Effector memory CD8-positive, alpha-beta T cell (primary cell): Measurements from ENCODE around the gene PTAFR.

ENCODE experiments used
- ATAC-seq: fragments of 150-1000 bp; cut with Tn5 transposase; replicated peaks from 2 replicates; pipeline ENCODE4 v1.10.0; 2021; ENCODE audit warnings: mild to moderate bottlenecking, moderate library complexity
- DNase-seq, 3 experiments: peaks; one replicate each; pipeline ENCODE4 v3.0.0; 2021
- H3K27ac Mint-ChIP-seq, 2 donors: one replicate each; pipeline ENCODE4 v1.8.0; 2022; ENCODE audit warnings: mild to moderate bottlenecking in 2 of 2, mixed read lengths in 2 of 2, moderate library complexity in 2 of 2
- H3K27me3 Mint-ChIP-seq, 2 donors: one replicate each; pipeline ENCODE4 v1.8.0; 2022; ENCODE audit warnings: mixed read lengths in 2 of 2
- H3K36me3 Mint-ChIP-seq: one replicate; pipeline ENCODE4 v1.8.0; 2022; ENCODE audit warnings: mild to moderate bottlenecking, moderate library complexity, mixed read lengths; ENCODE audit not compliant: insufficient read depth
- H3K4me1 Mint-ChIP-seq, 2 donors: one replicate each; pipeline ENCODE4 v1.8.0; 2022; ENCODE audit warnings: low read depth in 2 of 2, mixed read lengths in 2 of 2
- H3K4me3 Mint-ChIP-seq, 2 donors: one replicate each; pipeline ENCODE4 v1.8.0; 2022; ENCODE audit warnings: mild to moderate bottlenecking in 2 of 2, mixed read lengths in 2 of 2, moderate library complexity in 2 of 2
- H3K9me3 Mint-ChIP-seq, 2 donors: one replicate each; pipeline ENCODE4 v1.8.0; 2022; ENCODE audit warnings: mixed read lengths in 2 of 2

Gene PTAFR

DNA sequence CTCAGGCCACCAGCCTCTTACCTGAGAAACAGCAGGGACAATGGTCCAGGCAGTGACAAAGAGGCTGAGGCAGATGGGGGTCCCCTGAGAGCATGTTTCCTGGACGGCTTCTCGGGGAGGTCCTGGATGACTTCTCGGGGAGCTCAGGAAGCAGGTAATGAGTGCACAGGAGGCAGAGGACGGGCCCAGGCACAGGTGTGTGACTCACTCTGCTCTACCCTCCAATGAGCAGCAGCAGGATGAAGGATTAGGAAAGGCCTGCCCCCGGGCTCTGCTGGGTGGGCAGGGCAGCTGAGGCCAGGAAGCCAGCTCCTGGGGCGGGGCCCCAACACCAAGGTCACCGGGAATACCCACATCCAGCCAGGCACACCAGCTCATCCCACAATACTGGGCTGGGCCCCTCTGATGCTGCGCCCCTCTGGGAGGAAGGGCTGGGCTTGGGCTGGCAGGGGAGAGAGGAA is 17.2 kb upstream of the PTAFR start:
- peaks cover 10% of the 10 kb centered on the region for H3K36me3 Mint-ChIP-seq
- H3K4me3 Mint-ChIP-seq: no peak overlapping the region
- peak overlapping the region in 1 of 2 donors; percentile 36 for H3K27ac Mint-ChIP-seq
- DNase-seq: no peak
- peaks cover 0 to 1% of the 10 kb centered on the region in 2 donors for H3K9me3 Mint-ChIP-seq
- no peaks in the 10 kb centered on the region for H3K27me3 Mint-ChIP-seq
- no peak for ATAC-seq
- H3K4me1 Mint-ChIP-seq: peaks cover 13 to 28% of the 10 kb centered on the region in 2 donors

DNA sequence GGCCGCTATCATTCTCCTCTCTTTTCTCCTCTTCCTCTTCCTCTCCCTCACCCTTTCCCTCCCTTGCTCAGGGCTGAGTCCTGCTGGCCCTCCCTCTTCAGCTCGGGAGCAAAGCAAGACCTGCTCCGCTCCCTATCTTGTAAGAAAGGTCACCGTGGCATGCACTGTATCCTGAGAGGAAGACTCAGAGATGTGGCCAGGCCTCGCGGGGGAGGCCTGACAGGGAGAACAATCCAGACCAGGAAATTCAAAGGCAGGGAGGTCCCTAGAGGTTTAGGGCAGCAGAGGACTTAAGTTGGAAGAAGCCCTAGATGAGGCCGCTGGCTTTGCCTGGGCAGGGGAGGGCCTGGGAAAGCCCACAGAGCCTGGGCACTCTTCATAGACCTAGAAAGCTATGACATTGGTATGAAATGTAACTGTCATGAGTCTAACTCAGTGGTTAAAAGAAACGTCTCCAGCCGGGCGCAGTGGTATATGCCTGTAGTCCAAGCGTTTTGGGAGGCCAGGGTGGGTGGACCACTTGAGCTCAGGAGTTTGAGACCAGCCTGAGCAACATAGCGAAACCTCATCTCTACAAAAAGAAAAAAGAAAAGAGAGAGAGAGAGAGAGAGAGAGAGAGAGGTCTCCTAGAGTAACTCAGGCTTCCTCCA is 14.6 kb upstream of the PTAFR start:
- no peak for ATAC-seq
- H3K4me1 Mint-ChIP-seq: peaks cover 0 to 15% of the 10 kb centered on the region in 2 donors
- no peaks in the 10 kb centered on the region for H3K27me3 Mint-ChIP-seq
- H3K9me3 Mint-ChIP-seq: no peaks in the 10 kb centered on the region
- H3K36me3 Mint-ChIP-seq: no peaks in the 10 kb centered on the region
- DNase-seq: no peak
- no peak overlapping the region for H3K4me3 Mint-ChIP-seq
- no peak overlapping the region for H3K27ac Mint-ChIP-seq

GRCh38 chr1:28190337-28190979 is 14.0 kb upstream of the PTAFR start:
- ATAC-seq: no peak
- Mint-ChIP-seq H3K9me3 (no peaks in the 10 kb centered on the region), H3K27me3 (no peaks in the 10 kb centered on the region), H3K4me1 (peaks cover 0 to 15% of the 10 kb centered on the region in 2 donors), H3K27ac (no peak overlapping the region), H3K36me3 (no peaks in the 10 kb centered on the region), H3K4me3 (no peak overlapping the region)
- DNase-seq: no peak

GRCh38 chr1:28185071-28185470 is 8.6 kb upstream of the PTAFR start:
- no peaks in the 10 kb centered on the region for H3K36me3 Mint-ChIP-seq
- ATAC-seq (no peak), DNase-seq (no peak)
- no peak overlapping the region for H3K27ac Mint-ChIP-seq
- no peak overlapping the region for H3K4me3 Mint-ChIP-seq
- no peaks in the 10 kb centered on the region for H3K27me3 Mint-ChIP-seq
- peaks cover 8 to 11% of the 10 kb centered on the region in 2 donors for H3K4me1 Mint-ChIP-seq
- H3K9me3 Mint-ChIP-seq: no peaks in the 10 kb centered on the region

- Mint-ChIP-seq H3K27ac (peak overlapping the region in 1 of 2 donors; percentile 1), H3K4me3 (no peak overlapping the region), H3K4me1 (peaks cover 11% of the 10 kb centered on the region in 2 donors), H3K27me3 (no peaks in the 10 kb centered on the region), H3K9me3 (no peaks in the 10 kb centered on the region), H3K36me3 (no peaks in the 10 kb centered on the region)
- ATAC-seq (no peak), DNase-seq (no peak)
These were observed 4.1 kb upstream of the PTAFR start for GRCh38 chr1:28180306-28181305.

DNA sequence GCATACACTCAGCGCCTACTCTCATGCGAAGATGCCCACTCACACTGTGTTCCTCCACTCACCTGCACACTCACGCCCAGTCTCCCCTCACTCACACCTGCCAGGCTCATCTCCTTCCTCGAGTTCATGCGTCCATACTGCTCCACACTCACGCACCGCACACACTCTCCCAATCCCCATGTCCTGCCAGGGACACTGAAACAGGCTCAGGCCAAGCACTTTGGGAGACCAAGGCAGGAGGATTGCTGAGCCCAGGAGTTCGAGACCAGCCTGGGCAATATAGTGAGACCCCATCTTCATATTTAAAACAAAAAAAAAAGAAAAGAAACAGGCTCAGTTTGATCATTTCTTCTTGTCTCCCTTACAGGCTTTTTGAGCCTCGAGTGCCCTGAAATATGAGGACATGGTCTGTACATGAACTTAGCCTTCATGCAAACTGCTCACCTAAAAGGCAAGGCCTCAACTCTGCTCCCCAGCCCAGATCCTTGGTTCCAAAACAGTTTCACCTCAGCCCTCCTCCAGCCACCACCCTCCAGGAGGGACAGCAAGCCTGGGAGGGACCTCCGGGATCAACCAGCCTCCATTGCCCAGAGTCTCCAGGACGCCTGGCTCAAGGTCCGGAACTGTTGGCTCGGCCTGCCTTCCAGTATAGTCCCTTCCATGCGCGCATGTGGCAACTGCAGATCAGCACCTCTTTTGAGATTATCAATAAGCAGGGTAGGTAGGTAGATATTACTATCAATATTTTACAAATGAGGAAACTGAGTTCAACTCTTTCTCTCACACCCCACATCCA is 2.4 kb upstream of the PTAFR start:
- H3K27me3 Mint-ChIP-seq: no peaks in the 10 kb centered on the region
- H3K4me1 Mint-ChIP-seq: peaks cover 13 to 14% of the 10 kb centered on the region in 2 donors
- DNase-seq (no peak), ATAC-seq (no peak)
- H3K36me3 Mint-ChIP-seq: peaks cover 3% of the 10 kb centered on the region
- H3K27ac Mint-ChIP-seq: no peak overlapping the region
- H3K4me3 Mint-ChIP-seq: no peak overlapping the region
- no peaks in the 10 kb centered on the region for H3K9me3 Mint-ChIP-seq

- Mint-ChIP-seq H3K4me3 (no peak overlapping the region), H3K27ac (peak overlapping the region in 1 of 2 donors; percentile 26), H3K9me3 (no peaks in the 10 kb centered on the region), H3K36me3 (peaks cover 7% of the 10 kb centered on the region), H3K4me1 (peaks cover 35 to 38% of the 10 kb centered on the region in 2 donors), H3K27me3 (no peaks in the 10 kb centered on the region)
- DNase-seq (no peak), ATAC-seq (no peak)
These were observed 470 bp downstream of the PTAFR start for GRCh38 chr1:28175955-28176485.

DNA sequence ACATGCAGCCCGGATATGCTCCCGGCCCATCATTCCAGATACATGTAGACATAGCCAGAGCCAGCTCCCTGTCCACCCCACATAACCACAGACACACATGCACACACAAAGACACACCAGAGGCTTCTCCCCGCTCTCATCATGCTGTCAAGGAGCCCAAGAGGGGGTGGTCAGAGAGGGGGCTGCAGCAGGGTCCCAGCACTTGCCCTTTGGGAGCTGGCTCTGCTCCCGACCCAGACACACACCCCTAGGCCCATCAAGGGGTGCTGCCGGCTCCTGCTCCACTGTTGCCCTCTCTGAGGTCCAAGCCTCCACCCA is 2.6 kb downstream of the PTAFR start:
- DNase-seq: no peak
- no peaks in the 10 kb centered on the region for H3K9me3 Mint-ChIP-seq
- ATAC-seq: no peak
- peaks cover 38 to 43% of the 10 kb centered on the region in 2 donors for H3K4me1 Mint-ChIP-seq
- H3K27me3 Mint-ChIP-seq: no peaks in the 10 kb centered on the region
- H3K36me3 Mint-ChIP-seq: peaks cover 8% of the 10 kb centered on the region
- H3K27ac Mint-ChIP-seq: peak overlapping the region; percentile 12 to 35
- H3K4me3 Mint-ChIP-seq: peak overlapping the region; percentile 57 to 80

GRCh38 chr1:28173151-28173979 is 3.1 kb downstream of the PTAFR start:
- DNase-seq: no peak

GRCh38 chr1:28172713-28173150 is 3.8 kb downstream of the PTAFR start:
- peaks cover 42 to 47% of the 10 kb centered on the region in 2 donors for H3K4me1 Mint-ChIP-seq
- H3K4me3 Mint-ChIP-seq: peak overlapping the region; percentile 80 to 84
- peaks cover 12% of the 10 kb centered on the region for H3K36me3 Mint-ChIP-seq
- no peaks in the 10 kb centered on the region for H3K27me3 Mint-ChIP-seq
- DNase-seq (peak; percentile 21 to 38 (median 23)), ATAC-seq (peak; percentile 58)
- peak overlapping the region; percentile 83 to 87 for H3K27ac Mint-ChIP-seq
- H3K9me3 Mint-ChIP-seq: no peaks in the 10 kb centered on the region

More at GRCh38 chr1:28173151-28173979, 3.1 kb downstream of the PTAFR start:
- Mint-ChIP-seq H3K27ac (peak overlapping the region; percentile 12 to 83), H3K9me3 (no peaks in the 10 kb centered on the region), H3K27me3 (no peaks in the 10 kb centered on the region), H3K4me3 (peak overlapping the region; percentile 80 to 84), H3K36me3 (peaks cover 12% of the 10 kb centered on the region), H3K4me1 (peaks cover 40 to 47% of the 10 kb centered on the region in 2 donors)
- ATAC-seq: no peak

GRCh38 chr1:28171246-28171645 is 5.2 kb downstream of the PTAFR start:
- no peaks in the 10 kb centered on the region for H3K9me3 Mint-ChIP-seq
- H3K36me3 Mint-ChIP-seq: peaks cover 15% of the 10 kb centered on the region
- H3K27ac Mint-ChIP-seq: peak overlapping the region in 1 of 2 donors; percentile 2
- DNase-seq: no peak
- H3K27me3 Mint-ChIP-seq: no peaks in the 10 kb centered on the region
- H3K4me1 Mint-ChIP-seq: peaks cover 42 to 47% of the 10 kb centered on the region in 2 donors
- no peak for ATAC-seq
- H3K4me3 Mint-ChIP-seq: peak overlapping the region; percentile 5 to 8
